ENCODE data around the gene PHLPP1.

DNA sequence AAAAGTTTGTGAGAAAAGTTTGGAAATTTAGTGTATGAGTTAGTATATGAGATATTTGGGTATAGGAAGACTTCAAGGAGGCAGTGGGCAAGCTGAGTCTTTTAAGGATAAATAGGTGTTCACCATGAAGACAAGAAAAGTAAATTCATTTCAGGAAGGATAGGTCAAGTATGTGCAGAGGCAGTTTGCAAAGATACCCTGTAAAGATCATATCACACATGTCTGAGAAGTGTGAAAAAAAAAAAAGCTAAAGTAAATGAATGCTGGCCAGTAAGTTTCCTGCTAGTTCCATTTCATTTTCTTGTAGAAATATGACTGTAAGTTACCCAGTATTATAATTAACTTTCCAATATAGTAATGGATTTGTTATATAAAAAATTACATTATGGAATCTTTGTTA, 131.0 kb downstream of the PHLPP1 start:
- TF ChIP-seq, protein P1, sequence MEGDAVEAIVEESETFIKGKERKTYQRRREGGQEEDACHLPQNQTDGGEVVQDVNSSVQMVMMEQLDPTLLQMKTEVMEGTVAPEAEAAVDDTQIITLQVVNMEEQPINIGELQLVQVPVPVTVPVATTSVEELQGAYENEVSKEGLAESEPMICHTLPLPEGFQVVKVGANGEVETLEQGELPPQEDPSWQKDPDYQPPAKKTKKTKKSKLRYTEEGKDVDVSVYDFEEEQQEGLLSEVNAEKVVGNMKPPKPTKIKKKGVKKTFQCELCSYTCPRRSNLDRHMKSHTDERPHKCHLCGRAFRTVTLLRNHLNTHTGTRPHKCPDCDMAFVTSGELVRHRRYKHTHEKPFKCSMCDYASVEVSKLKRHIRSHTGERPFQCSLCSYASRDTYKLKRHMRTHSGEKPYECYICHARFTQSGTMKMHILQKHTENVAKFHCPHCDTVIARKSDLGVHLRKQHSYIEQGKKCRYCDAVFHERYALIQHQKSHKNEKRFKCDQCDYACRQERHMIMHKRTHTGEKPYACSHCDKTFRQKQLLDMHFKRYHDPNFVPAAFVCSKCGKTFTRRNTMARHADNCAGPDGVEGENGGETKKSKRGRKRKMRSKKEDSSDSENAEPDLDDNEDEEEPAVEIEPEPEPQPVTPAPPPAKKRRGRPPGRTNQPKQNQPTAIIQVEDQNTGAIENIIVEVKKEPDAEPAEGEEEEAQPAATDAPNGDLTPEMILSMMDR (conservative IDR thresholded peaks at IDR 0.05 in 1 of 2, IDR thresholded peaks at IDR 0.05 in 1 of 2; ENCODE audit: low read depth in 1 of 2, low read length in 2 of 2), result no peak
- no peak for TF ChIP-seq EZH2 (IDR thresholded peaks at IDR 0.05; ENCODE audit: low read length, missing control alignments)
